HG02840 (cell line): ENCODE measurements around the gene AHNAK.
"Not testable (repeated sequence)": the region's sequence is repeated elsewhere in the genome, so short reads cannot be mapped to it uniquely, and the experiment has no call there.

ENCODE experiments used
- ATAC-seq: cut with Tn5 transposase; IDR thresholded peaks from one replicate; pipeline ENCODE4 v1.9.1; 2021; ENCODE audit warnings: mild to moderate bottlenecking, moderate library complexity, moderate number of reproducible peaks; ENCODE audit not compliant: unreplicated experiment, low FRiP score

Gene AHNAK

DNA sequence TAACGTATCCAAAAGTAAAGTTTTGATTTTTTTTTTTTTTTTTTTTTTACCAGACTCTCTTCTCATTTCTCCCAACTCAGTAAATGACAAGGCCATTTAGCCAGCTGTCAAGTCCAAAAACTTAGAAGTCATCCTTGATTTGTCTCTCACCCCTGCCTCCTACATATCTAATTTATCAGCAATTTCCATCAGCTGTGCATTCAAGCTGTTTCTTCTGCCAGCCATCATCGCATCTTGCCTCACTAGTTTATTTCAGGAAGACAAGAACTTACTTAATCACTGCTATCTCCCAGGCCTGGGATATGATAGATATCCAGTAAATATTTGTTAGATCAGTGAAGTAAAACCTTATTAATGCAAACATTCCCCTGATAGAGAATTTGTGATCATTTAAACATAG is 80.2 kb downstream of the AHNAK start:
- ATAC-seq = no peak

DNA sequence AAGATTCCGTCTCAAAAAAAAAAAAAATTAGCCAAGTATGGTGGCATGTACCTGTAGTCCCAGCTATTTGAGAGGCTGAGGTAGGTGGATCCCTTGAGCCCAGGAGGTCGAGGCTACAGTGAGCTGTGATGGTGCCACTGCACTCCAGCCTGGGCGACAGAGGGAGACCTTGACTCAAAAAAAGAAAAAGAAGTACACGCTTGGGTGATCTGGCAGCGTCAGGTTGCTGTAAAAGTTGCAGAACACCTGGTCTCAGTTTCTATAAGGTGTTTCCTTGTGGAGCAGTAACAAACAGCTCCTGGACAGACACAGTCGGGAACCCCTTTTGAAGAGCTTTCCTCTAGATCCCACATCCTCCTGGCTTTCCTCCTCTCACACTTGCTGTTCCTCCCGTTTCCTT is 82.0 kb downstream of the AHNAK start:
- ATAC-seq = no peak

DNA sequence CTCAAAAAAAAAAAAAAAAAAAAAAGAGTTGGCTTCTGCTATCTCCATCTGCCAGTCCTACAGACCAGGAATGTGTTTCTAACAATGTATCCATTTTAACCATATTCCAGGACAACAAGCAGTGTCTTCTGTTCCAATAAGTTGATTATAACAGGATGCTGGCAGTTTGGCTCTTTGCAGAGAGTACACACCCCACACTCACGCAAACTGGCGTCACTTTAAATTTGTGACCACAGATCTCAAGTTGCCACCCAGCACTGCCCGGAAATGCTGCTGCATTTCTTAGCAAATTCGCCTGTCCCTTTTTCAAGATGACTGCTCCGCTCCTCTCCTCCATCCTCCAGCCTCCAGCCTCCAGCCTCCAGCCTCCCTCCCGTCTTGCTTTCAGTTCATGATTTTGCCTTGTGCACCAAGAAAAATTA is 83.5 kb downstream of the AHNAK start:
- no peak for ATAC-seq

DNA sequence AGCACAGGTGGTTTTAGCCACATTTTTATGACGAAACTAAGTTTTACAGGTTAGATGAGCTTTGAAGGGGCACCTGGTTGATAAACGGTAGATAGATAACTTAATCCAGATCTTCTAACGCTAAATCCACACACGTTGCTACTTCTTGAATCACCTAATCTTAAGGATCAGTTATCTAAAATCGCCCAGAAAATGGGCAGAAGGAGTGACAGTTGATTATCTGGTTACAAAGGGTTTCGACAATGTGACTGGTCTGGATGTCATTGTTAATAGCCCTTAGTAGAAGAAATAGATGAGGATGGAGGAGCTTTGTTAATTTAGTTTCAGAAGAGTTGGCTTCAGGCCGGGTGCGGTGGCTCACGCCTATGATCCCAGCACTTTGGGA is 84.1 kb downstream of the AHNAK start:
- no peak for ATAC-seq

DNA sequence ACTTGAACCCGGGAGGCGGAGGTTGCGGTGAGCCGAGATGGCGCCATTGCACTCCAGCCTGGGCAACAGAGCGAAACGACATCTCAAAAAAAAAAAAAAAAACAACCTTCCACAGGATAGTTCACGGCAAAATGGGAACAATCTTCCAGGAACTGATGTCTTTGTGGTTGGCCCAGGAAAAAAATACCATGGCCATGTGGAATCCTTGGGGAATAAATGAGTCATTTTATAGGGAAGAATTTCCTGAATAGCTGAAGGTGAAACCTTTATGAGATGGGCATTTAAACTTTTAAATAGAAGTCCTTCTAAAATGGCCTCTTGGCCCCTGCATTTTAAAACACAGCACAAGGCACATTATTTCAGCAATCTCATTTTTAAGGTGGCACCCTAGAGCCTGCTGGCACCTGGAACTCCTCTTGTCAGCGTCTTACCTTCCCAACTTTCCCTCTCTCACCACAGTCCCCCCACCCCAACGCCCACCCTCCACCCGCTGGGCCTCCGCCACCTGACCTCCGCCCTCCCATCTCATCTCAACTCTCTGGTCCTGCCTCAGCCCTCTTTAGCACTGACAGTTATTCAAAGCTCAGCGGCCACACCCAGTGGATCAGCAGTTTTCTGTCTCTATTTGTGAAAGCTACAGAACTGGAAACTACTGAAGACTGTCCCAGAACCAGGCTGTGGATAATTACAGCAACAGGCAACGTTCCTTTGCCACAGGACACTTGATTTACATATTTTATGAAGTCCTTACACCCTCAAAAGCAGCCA is 84.7 kb downstream of the AHNAK start:
- ATAC-seq = no peak

DNA sequence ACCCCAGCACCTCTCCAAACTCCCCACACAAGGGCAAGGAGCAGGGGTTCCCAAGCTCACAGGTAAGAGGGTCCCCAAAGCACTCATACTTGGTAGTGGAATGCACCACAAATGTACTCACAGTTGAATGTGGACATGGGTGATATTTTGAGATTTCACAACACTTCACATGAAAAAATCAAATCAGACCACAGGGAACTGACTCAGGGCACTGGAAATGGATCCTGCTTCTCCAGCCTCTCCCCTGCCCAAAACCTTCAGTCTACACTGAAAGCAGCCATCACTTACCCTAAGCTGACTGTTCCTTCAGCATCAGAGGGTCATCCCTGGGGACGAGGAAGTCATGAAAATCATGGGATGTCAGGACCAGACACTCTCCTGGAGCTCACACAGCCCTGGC is 87.5 kb downstream of the AHNAK start:
- ATAC-seq = no peak

DNA sequence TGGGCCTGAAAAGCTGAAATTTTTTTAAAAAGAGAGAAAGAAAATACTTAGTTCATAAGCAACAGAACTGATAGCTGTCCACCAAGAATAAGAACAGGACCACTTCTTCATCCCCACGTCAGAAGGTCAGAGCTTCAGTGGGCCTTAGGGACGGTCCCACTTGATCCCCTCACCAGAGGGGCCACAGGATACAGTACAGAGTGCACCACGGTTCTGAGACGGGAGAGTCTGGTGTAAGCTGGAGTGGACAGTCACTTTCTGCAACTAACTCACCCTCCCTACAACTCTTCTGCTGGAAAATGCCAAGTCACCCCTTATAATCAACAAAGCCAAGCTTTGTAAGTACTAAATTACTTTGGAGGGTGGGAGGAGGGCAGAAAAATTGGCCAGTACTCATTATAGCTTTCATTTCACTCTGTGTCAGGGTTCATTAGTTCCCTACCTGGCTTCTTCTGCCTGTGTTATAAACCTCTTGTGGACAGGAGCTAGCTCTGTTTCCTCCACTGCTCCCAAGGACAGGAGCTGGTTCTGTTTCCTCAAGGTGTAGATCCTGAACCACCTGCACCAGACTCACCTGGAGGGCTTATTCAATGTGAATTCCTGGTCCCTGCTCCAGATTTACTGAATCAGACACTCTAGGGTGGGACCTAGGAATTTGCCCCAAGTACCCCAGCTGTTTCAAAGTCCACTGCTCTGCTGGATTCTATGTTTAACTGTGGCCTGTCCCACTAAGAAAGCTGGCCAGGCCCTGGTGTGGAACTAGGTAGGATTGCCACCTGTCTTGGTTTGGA is 88.2 kb downstream of the AHNAK start:
- ATAC-seq = no peak

DNA sequence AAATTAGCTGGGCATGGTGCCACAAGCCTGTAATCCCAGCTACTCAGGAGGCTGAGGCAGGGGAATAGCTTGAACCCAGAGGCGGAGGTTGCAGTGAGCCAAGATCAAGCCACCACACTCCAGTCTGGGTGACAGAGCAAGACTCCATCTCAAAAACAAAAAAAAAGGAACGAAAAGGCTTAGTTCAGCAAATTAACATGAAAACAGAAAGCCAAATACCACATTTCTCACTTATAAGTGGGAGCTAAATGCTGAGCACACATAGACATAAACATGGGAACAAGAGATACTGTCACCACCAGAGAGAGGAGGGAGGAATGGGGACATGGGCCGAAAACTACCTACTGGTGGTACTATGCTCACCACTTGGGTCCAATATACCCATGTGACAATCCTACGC is 89.1 kb downstream of the AHNAK start:
- no peak for ATAC-seq

DNA sequence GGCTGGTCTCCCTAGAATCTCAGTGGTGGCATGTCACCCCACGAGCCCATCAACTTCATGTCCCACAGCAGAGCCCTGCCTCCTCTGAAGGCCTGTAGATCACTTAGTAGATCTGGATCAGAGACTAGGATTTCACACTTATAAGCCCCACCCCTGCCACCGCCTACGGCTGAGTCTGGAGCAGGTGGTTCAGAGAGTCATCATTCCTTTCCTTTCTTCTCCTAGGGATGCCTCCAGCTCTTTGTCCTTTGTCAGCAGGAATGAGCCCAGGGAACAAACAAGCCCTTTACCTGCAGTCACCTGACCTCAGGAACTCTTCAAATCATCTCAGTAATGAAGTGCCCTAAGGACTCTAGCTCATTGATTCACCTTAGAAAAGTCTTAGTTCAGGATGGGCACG is 90.0 kb downstream of the AHNAK start:
- ATAC-seq = no peak

DNA sequence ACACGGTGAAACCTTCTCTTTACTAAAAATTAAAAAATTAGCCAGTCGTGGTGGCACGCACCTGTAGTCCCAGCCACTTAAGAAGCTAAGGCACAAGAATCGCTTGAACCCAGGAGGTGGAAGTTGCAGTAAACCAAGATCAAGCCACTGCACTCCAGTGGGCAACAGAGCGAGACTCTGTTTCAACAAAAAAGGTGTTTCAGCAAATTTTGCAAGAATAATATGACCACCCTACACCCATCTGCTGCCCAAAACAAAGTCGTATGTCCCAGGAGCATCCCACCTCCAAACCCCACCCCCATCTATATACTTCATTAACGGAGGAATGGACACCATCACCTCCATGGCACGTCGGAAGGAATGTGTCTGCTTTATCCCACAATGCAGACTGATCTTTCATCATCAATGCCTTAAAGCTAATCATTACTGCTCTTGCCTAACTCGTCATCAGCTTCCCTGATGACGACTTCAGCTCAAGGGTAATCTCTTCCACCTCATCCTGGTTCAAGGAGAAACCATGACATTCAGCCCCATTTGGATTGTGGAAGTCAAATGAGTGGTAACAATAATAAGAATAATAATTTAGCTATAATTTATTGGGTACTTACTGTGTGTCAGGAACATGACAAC is 93.7 kb downstream of the AHNAK start:
- ATAC-seq = no peak

DNA sequence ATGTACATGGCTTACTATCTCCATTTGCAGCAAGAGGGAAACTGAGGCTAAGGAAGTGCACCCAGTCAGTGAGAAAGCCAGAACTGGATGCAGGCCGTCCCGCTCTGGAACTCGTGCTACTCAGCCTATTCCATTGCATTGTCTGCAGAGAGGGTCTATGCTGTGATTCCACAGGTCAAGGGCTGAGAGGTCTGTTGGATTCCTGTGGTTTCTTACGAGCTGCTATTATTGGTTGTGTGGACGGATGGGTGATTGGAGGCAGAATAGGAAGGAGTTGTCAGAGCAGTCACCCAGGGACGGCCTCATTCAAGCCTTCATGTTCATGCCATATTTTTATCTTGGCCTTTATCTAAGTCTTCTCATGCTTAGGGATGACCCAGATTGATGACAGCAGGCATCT is 94.3 kb downstream of the AHNAK start:
- no peak for ATAC-seq

DNA sequence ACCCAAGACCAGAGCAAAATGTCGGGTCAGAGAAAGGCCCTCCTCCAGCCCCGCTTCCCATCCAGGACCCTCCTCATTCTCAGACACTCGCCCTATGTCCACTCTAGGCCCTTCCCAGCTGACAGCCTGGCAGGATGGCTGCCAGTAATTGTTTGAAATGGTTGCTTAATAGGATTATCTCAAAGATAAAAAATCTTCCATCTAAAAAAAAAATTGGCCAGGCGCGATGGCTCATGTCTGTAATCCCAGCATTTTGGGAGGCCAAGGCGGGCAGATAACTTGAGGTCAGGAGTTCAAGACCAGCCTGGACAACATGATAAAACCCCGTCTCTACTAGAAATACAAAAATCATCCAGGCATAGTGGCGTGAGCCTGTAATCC is 95.4 kb downstream of the AHNAK start:
- no peak for ATAC-seq

DNA sequence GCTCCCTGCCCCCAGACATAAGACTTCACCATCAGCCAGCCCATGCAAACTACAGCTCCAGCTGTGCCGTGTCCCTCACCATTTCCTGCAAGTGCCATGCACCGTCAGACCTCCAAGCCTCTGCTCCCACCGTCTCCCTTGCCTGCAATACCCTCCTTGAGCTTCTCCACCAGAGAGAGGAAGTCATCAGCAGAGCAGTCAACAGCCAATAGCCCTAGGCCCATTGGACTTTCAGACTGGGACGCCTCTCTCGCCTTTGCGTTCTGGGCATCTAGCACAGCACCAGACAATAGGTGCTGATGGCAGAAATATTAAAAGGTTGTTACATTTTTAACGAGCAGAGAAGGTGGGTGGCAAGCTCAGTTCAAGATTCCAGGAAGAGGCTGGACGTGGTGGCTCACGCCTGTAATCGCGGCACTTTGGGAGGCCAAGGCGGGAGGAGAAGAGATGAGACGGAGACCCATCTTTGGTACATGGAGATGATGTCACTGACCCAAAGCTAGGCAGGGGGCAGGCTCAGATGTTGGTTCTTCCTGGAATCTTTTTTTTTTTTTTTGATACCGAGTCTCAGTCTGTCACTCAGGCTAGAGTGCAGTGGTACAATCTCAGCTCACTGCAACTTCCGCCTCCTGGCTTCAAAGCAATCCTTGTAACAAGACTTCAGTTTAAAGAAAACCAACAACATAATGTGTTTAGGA is 95.9 kb downstream of the AHNAK start:
- no peak for ATAC-seq

DNA sequence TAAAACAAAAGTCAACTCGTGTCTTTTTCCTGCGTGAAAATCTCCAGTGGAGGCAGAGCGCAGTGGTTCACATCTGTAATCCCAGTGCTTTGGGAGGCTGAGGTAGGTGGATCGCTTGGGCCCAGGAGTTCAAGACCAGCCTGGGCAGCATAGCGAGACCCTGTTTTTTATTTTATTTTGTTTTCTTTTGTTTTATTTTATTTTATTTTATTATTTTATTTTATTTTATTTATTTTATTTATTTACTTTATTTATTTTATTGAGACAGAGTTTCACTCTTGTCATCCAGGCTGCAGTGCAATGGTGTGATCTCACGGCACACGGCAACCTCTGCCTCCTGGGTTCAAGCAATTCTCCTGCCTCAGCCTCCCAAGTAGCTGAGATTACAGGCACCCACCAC is 96.7 kb downstream of the AHNAK start:
- ATAC-seq = not testable (repeated sequence)

DNA sequence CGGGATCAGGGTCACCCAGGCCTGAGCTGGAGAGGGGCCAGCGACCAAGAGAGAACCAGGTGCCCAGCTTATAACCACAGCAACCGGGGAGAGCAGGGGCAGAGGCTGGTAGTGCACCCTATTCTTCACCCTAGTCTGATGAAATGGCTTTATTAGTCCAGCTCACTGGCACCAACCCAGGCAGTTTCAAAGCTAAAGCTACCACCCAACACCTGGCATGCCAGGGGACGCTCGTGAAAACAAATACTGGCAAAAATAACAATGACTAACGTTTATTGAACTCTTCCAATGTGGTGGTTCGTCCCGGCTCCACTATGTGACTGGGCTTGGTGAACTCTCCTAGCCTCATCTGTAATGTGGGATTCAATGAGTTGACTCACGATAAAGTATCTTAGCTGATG is 97.2 kb downstream of the AHNAK start:
- no peak for ATAC-seq

DNA sequence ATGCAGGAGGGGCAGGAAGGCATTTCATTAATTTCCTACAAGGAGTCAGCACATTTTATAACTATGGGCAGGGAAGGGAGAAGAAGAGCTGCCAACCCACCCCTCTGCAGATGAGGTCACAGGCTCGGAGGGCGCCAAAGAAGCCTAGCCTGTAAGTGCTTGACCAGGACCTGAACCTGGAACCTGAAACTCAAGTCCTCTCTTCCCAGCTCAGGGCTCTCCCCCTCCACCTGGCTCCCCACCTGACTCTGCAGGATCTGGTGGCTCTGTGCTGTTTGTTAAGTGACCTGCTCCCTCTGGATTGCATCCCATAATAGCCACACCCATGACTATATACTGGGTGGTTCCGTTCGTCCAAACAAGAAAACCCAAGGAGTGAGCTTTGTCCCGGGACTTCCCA is 100.5 kb downstream of the AHNAK start:
- no peak for ATAC-seq

DNA sequence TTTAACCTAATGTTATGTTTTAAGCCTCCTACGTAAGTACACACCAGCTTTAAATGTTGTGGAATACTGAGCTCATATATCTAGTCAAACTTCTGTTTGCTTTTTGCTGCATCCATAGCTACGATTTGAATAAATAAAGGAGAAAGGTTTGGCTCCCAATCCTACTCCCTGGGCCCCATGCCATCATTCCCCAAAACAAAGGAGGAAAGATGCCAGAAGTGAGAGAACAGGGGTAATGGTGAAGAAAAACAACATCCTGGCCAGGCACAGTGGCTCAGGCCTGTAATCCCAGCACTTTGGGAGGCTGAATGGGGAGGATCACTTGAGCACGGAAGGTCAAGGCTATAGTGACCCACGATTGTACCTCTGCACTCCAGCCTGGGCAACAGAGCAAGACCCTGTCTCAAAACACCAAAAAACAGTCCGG is 101.3 kb downstream of the AHNAK start:
- ATAC-seq = no peak

DNA sequence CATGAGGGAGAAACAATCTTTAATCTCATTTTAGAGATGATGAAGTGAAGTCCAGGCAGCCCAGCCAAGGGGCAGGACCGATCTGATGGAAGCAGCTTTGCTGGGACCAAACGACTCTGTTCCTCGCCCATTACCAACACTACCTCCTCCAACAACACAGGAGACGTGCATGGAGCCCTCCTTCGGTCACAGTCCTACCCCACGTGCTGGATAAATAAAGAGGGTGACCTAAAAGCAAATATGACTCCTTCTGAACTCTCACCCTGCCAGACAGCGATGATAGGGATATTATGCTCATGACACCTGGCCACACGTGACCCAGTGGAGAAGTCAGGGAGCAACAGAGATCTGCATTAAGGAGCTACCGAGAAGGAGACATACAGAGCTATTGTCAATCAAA is 101.8 kb downstream of the AHNAK start:
- no peak for ATAC-seq

DNA sequence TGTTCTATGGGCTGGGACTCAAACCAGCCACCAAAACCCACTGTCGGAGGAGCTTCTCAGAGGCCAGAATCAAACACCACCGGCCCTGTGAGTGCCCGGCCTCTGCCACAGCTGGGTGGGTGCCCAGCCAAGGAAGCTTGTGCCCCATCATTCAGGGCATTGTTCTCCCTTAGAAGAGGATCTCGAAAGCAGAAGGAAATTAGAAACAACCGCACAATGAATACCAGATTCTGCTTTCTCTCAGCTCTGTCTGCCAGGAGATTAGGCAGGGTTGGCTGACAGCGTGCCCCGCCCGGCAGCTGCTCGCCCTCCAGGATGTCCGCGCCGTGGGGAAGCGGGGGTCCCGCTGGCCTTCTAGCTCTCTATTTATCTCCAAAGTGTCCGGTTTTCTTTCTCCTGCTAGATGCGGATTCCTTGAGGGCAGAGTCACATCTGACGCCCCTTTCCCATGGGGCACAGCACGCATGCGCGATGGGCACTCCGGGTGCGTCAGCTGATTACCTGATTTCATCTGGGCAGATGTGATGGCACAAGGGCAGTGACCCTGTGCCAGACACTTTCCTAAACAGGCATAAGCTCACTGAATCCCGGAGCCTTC is 102.3 kb downstream of the AHNAK start:
- ATAC-seq = no peak

DNA sequence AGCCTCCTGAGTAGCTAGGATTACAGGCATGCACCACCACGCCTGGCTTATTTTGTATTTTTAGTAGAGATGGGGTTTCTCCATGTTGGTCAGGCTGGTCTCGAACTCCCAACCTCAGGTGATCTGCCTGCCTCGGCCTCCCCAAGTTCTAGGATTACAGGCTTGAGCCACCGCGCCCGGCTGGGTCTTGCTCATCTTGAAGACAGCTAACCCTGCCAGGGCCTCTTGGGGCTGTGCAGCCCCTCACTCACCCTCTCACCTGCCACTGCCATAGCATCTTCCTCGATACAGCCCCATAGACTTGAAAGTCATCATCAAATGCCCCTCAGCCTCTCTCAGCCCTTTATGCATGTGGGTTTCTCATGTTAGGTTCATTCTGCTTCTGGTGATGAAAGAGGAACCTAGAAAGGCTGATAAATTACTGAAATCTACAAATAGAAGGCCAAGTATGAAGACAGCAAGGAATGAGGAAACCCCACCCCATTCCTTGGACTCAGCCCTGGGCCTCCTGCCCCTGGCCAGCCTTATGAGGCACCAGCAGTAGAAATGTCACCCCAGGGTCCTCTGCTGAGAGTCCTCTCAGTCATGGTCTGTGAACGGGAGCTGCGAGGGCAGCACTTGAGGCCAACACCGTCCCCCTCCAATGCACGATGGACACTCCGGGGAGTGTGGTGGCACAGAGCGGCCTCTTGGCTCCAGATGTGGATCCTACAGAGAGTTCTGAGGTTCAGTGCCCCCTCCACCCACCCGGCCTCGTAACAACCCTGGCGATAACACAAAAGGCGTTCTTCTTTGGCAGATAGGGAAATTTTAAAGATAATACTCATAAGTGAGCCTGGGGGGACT is 103.0 kb downstream of the AHNAK start:
- no peak for ATAC-seq
